Measurements from ENCODE around the gene HIVEP3.

GRCh38 chr1:41620365-41621169, 298.2 kb downstream of the HIVEP3 start:
- TF ChIP-seq REST (IDR thresholded peaks at IDR 0.05; ENCODE audit: insufficient read depth in 1 of 2, low read depth in 2 of 2, low read length in 1 of 2), result no peak
- TF ChIP-seq CTCF (IDR thresholded peaks at IDR 0.05), result no peak

Measured in Panc1 (cell line).